Osteoblast (primary cell): Measurements from ENCODE around the gene NUDT14. TPM values are rescaled to one million over a fixed set of nuclear protein-coding genes. Genes with fewer than 3 reads are reported as not detected.

Experiments used
- DNase-seq: peaks from one replicate; pipeline ENCODE4 v3.0.0; 2011; ENCODE audit warnings: low spot score, mixed read lengths; ENCODE audit not compliant: insufficient read length; ENCODE audit errors: missing footprints
- H2AFZ ChIP-seq: 2 replicates; pipeline ENCODE4 v1.6.0; 2011; ENCODE audit warnings: mild to moderate bottlenecking, low read length
- H3K27ac ChIP-seq: 2 replicates; pipeline ENCODE4 v1.5.1; 2011; ENCODE audit warnings: mild to moderate bottlenecking, low read depth, low read length, moderate library complexity
- H3K27me3 ChIP-seq: 2 replicates; pipeline ENCODE4 v1.6.0; 2012; ENCODE audit warnings: mild to moderate bottlenecking, control low read depth, inconsistent platforms, low read length, moderate library complexity; ENCODE audit not compliant: insufficient read depth
- H3K36me3 ChIP-seq: 2 replicates; pipeline ENCODE4 v1.5.1; 2011; ENCODE audit warnings: mild to moderate bottlenecking, low read length, control low read depth, moderate library complexity; ENCODE audit not compliant: insufficient read depth
- H3K4me1 ChIP-seq: 2 replicates; pipeline ENCODE4 v1.5.1; 2011; ENCODE audit warnings: mild to moderate bottlenecking, low read length, control low read depth, moderate library complexity; ENCODE audit not compliant: insufficient read depth
- H3K4me2 ChIP-seq: 2 replicates; pipeline ENCODE4 v1.6.0; 2011; ENCODE audit warnings: mild to moderate bottlenecking, low read length; ENCODE audit not compliant: insufficient read depth
- H3K4me3 ChIP-seq: fragments of 200-600 bp; sonication (generic); 3 replicates; pipeline ENCODE4 v1.5.1; 2012; ENCODE audit warnings: mild to moderate bottlenecking, low read length, inconsistent platforms; ENCODE audit not compliant: insufficient read depth
- H3K79me2 ChIP-seq: 2 replicates; pipeline ENCODE4 v1.6.0; 2012; ENCODE audit warnings: mild to moderate bottlenecking, low read length, control low read depth, inconsistent platforms; ENCODE audit not compliant: insufficient read depth
- H3K9me3 ChIP-seq: 2 replicates; pipeline ENCODE4 v1.5.1; 2011; ENCODE audit warnings: low read depth, low read length, control low read depth
- H4K20me1 ChIP-seq: 2 replicates; pipeline ENCODE4 v1.6.0; 2012; ENCODE audit warnings: mild to moderate bottlenecking, low read length, control low read depth; ENCODE audit not compliant: insufficient read depth
- CTCF ChIP-seq: IDR thresholded peaks from 2 replicates; pipeline ENCODE4 v1.5.1; 2011; ENCODE audit warnings: mild to moderate bottlenecking, low read depth, low read length, moderate library complexity; ENCODE audit errors: extremely low read depth
- total RNA-seq: library from RNA; depleted of rRNA; stranded (reverse); fragments of >200 nt; gene quantifications from 2 replicates; pipeline ENCODE4 v1.2.3, GENCODE V29; 2012

NUDT14 gene
- total RNA-seq, 1 donor = 15.9 TPM

GRCh38 chr14:105192866-105193731 lies 12.0 kb upstream of the NUDT14 start:
- Histone ChIP-seq H3K4me2 (no peak overlapping the region), H3K79me2 (no peaks in the 10 kb centered on the region), H2AFZ (no peak overlapping the region), H3K27ac (no peak overlapping the region), H3K27me3 (peaks cover 24% of the 10 kb centered on the region), H4K20me1 (no peaks in the 10 kb centered on the region), H3K36me3 (no peaks in the 10 kb centered on the region), H3K4me3 (no peak overlapping the region), H3K9me3 (no peaks in the 10 kb centered on the region), H3K4me1 (no peaks in the 10 kb centered on the region)
- no peak for DNase-seq
- no peak for TF ChIP-seq CTCF

GRCh38 chr14:105187935-105188524 lies 6.9 kb upstream of the NUDT14 start:
- TF ChIP-seq CTCF = no peak
- DNase-seq = no peak

GRCh38 chr14:105187116-105187515 lies 6.0 kb upstream of the NUDT14 start:
- Histone ChIP-seq H3K27ac (no peak overlapping the region), H3K4me2 (no peak overlapping the region), H3K79me2 (no peaks in the 10 kb centered on the region), H2AFZ (no peak overlapping the region), H3K9me3 (no peaks in the 10 kb centered on the region), H3K4me3 (no peak overlapping the region), H3K4me1 (no peaks in the 10 kb centered on the region), H3K27me3 (peaks cover under 1% of the 10 kb centered on the region), H4K20me1 (no peaks in the 10 kb centered on the region), H3K36me3 (no peaks in the 10 kb centered on the region)
- TF ChIP-seq CTCF = no peak
- no peak for DNase-seq

More at GRCh38 chr14:105187935-105188524, 6.9 kb upstream of the NUDT14 start:
- no peak overlapping the region for H3K27ac ChIP-seq
- H3K4me1 ChIP-seq = no peaks in the 10 kb centered on the region
- H3K27me3 ChIP-seq = no peaks in the 10 kb centered on the region
- no peak overlapping the region for H3K4me3 ChIP-seq
- no peak overlapping the region for H2AFZ ChIP-seq
- no peak overlapping the region for H3K4me2 ChIP-seq
- H3K36me3 ChIP-seq = no peaks in the 10 kb centered on the region
- H3K9me3 ChIP-seq = no peaks in the 10 kb centered on the region
- no peaks in the 10 kb centered on the region for H3K79me2 ChIP-seq
- no peaks in the 10 kb centered on the region for H4K20me1 ChIP-seq

- H3K27me3 ChIP-seq = peaks cover 4% of the 10 kb centered on the region
- H4K20me1 ChIP-seq = no peaks in the 10 kb centered on the region
- no peak overlapping the region for H3K4me2 ChIP-seq
- no peaks in the 10 kb centered on the region for H3K36me3 ChIP-seq
- H3K4me3 ChIP-seq = no peak overlapping the region
- no peaks in the 10 kb centered on the region for H3K79me2 ChIP-seq
- no peak overlapping the region for H2AFZ ChIP-seq
- no peaks in the 10 kb centered on the region for H3K4me1 ChIP-seq
- no peak for TF ChIP-seq CTCF
- no peak for DNase-seq
- no peak overlapping the region for H3K27ac ChIP-seq
- H3K9me3 ChIP-seq = no peaks in the 10 kb centered on the region
These were observed 4.9 kb upstream of the NUDT14 start for GRCh38 chr14:105185973-105186372.
